HepG2 (cell line): ENCODE measurements around the gene CER1.

Experiments used
- AKAP8 ChIP-seq: sonication (generic); formaldehyde crosslinking; IDR thresholded peaks from 2 replicates; pipeline ENCODE4 v1.5.1; 2020; ENCODE audit warnings: mild to moderate bottlenecking, missing genetic modification reagents
- ATRX ChIP-seq: sonication (generic); formaldehyde crosslinking; IDR thresholded peaks from 2 replicates; pipeline ENCODE4 v1.4.0; 2020; ENCODE audit warnings: missing genetic modification reagents, borderline replicate concordance
- BCL6 ChIP-seq: IDR thresholded peaks from 2 replicates; pipeline ENCODE4 v1.6.1; 2016; ENCODE audit warnings: missing genetic modification reagents, missing compliant biosample characterization
- CREB3 ChIP-seq: sonication (generic); formaldehyde crosslinking; IDR thresholded peaks from 2 replicates; pipeline ENCODE4 v1.5.0; 2020; ENCODE audit warnings: missing genetic modification reagents
- CTCF ChIP-seq: sonication (generic); formaldehyde crosslinking; IDR thresholded peaks from 2 replicates; pipeline ENCODE4 v1.5.0; 2020; ENCODE audit warnings: mild to moderate bottlenecking, missing genetic modification reagents, moderate library complexity
- FOXM1 ChIP-seq: sonication (generic); formaldehyde crosslinking; IDR thresholded peaks from 2 replicates; pipeline ENCODE4 v1.5.0; 2020; ENCODE audit warnings: missing genetic modification reagents
- MYPOP ChIP-seq: sonication (generic); formaldehyde crosslinking; IDR thresholded peaks from 2 replicates; pipeline ENCODE4 v1.8.1; 2023; ENCODE audit warnings: mild to moderate bottlenecking, moderate library complexity, missing genetic modification reagents
- ZC3H4 ChIP-seq: sonication (generic); formaldehyde crosslinking; IDR thresholded peaks from 2 replicates; pipeline ENCODE4 v1.4.0; 2020; ENCODE audit warnings: missing genetic modification reagents, borderline replicate concordance

- TF ChIP-seq ATRX (CRISPR knock-in tag) (no peak), CTCF (CRISPR knock-in tag) (no peak), FOXM1 (CRISPR knock-in tag) (no peak), BCL6 (CRISPR knock-in tag) (no peak), CREB3 (CRISPR knock-in tag) (no peak), AKAP8 (CRISPR knock-in tag) (no peak), ZC3H4 (CRISPR knock-in tag) (no peak), MYPOP (CRISPR knock-in tag) (no peak)
Observed at GRCh38 chr9:14705079-14705478, 17.5 kb downstream of the CER1 start.
